CD14-positive monocyte (primary cell): Measurements from ENCODE around the gene KRTAP19-2. TPM values are rescaled to one million over a fixed set of nuclear protein-coding genes. Genes with fewer than 3 reads are reported as not detected.
"Not testable (repeated sequence)": the region's sequence is repeated elsewhere in the genome, so short reads cannot be mapped to it uniquely, and the experiment has no call there.

Experiments used
- DNase-seq, 3 donors: peaks; one replicate each; pipeline ENCODE4 v3.0.0-alpha.2; 2011 to 2022
- H2AFZ ChIP-seq: 2 replicates; pipeline ENCODE4 v1.6.0; 2012; ENCODE audit warnings: mild to moderate bottlenecking, low read depth, low read length, inconsistent platforms; ENCODE audit not compliant: insufficient read depth, poor library complexity, severe bottlenecking
- H3K27ac ChIP-seq, 2 donors: 1 replicate in 1 of 2; 2 replicates in 1 of 2; pipeline ENCODE4 v1.5.1; 2012 to 2013; ENCODE audit warnings: low read length in 2 of 2, control low read depth in 1 of 2, inconsistent platforms in 1 of 2, low read depth in 1 of 2, mild to moderate bottlenecking in 1 of 2
- H3K27me3 ChIP-seq, 2 donors: one replicate each; pipeline versions ENCODE4 v1.6.0 to v1.6.1; 2011 to 2013; ENCODE audit warnings: low read length in 2 of 2; ENCODE audit not compliant: control insufficient read depth in 2 of 2, insufficient read depth in 2 of 2
- H3K36me3 ChIP-seq, 2 donors: replicated peaks in 1 of 2; 1 replicate in 1 of 2; 2 replicates in 1 of 2; pipeline versions ENCODE4 v1.5.1 to v1.6.1; 2012 to 2013; ENCODE audit warnings: low read length in 2 of 2, control low read depth in 1 of 2, inconsistent platforms in 1 of 2, mild to moderate bottlenecking in 1 of 2; ENCODE audit not compliant: insufficient read depth in 2 of 2, control insufficient read depth in 1 of 2
- H3K4me1 ChIP-seq, 2 donors: 1 replicate in 1 of 2; 2 replicates in 1 of 2; pipeline versions ENCODE4 v1.5.1 to v1.6.1; 2012 to 2013; ENCODE audit warnings: low read length in 2 of 2, control low read depth in 1 of 2, inconsistent platforms in 1 of 2, mild to moderate bottlenecking in 1 of 2, moderate library complexity in 1 of 2; ENCODE audit not compliant: insufficient read depth in 2 of 2, control insufficient read depth in 1 of 2
- H3K4me2 ChIP-seq: replicated peaks from 2 replicates; pipeline ENCODE3; 2012; ENCODE audit warnings: low read length, moderate library complexity, mild to moderate bottlenecking; ENCODE audit not compliant: poor library complexity, severe bottlenecking; ENCODE audit errors: extremely low read depth
- H3K4me3 ChIP-seq, 3 experiments: fragments of 200-600 bp in 1 of 3; sonication (generic) in 1 of 3; replicated peaks in 1 of 3; 1 replicate in 2 of 3; 2 replicates in 1 of 3; pipeline ENCODE4 v1.5.1; 2011 to 2013; ENCODE audit warnings: low read length in 3 of 3, mild to moderate bottlenecking in 3 of 3, control low read depth in 2 of 3, low read depth in 2 of 3, inconsistent platforms in 1 of 3, moderate library complexity in 1 of 3
- H3K79me2 ChIP-seq: 2 replicates; pipeline ENCODE4 v1.6.0; 2012; ENCODE audit warnings: mild to moderate bottlenecking, control low read depth, inconsistent platforms, low read length, moderate library complexity; ENCODE audit not compliant: insufficient read depth
- H3K9ac ChIP-seq: 2 replicates; pipeline ENCODE4 v1.6.0; 2017; ENCODE audit warnings: low read length, mild to moderate bottlenecking; ENCODE audit not compliant: insufficient read depth, poor library complexity, severe bottlenecking
- H3K9me3 ChIP-seq, 2 donors: replicated peaks in 1 of 2; 1 replicate in 1 of 2; 2 replicates in 1 of 2; pipeline versions ENCODE4 v1.5.1 to v1.6.1; 2012 to 2013; ENCODE audit warnings: low read length in 2 of 2, control low read depth in 1 of 2; ENCODE audit not compliant: control insufficient read depth in 1 of 2, insufficient read depth in 1 of 2
- H4K20me1 ChIP-seq: 2 replicates; pipeline ENCODE4 v1.6.0; 2012; ENCODE audit warnings: mild to moderate bottlenecking, low read length, control low read depth, moderate library complexity; ENCODE audit not compliant: insufficient read depth
- H3K27ac Mint-ChIP-seq, 7 donors: one replicate each; pipeline ENCODE4 v1.8.0; 2020; ENCODE audit warnings: mild to moderate bottlenecking in 7 of 7, mixed read lengths in 7 of 7, moderate library complexity in 6 of 7, inconsistent platforms in 2 of 7
- H3K27me3 Mint-ChIP-seq, 3 donors: one replicate each; pipeline ENCODE4 v1.8.0; 2021 to 2022; ENCODE audit warnings: low read depth in 3 of 3, mild to moderate bottlenecking in 3 of 3, mixed read lengths in 3 of 3, moderate library complexity in 3 of 3, inconsistent platforms in 1 of 3
- H3K36me3 Mint-ChIP-seq, 2 donors: one replicate each; pipeline ENCODE4 v1.8.0; 2020; ENCODE audit warnings: mixed read lengths in 2 of 2, inconsistent platforms in 1 of 2, mild to moderate bottlenecking in 1 of 2
- H3K4me1 Mint-ChIP-seq: one replicate; pipeline ENCODE4 v1.8.0; 2020; ENCODE audit warnings: mild to moderate bottlenecking, mixed read lengths
- H3K4me3 Mint-ChIP-seq, 2 donors: one replicate each; pipeline ENCODE4 v1.8.0; 2020; ENCODE audit warnings: mild to moderate bottlenecking in 2 of 2, mixed read lengths in 2 of 2, moderate library complexity in 1 of 2
- H3K9me3 Mint-ChIP-seq, 7 donors: one replicate each; pipeline ENCODE4 v1.8.0; 2020 to 2022; ENCODE audit warnings: mixed read lengths in 7 of 7, mild to moderate bottlenecking in 6 of 7, moderate library complexity in 6 of 7, inconsistent platforms in 2 of 7
- WGBS: methylation state at CpG from one replicate; pipeline ENCODE4 v1.1.5; 2013; ENCODE audit warnings: missing lambda C conversion rate; ENCODE audit not compliant: insufficient coverage; 5-methylcytosine and 5-hydroxymethylcytosine counted together
- intact Hi-C, 2 donors: fragments of 100-400 bp; cut with micrococcal nuclease; formaldehyde crosslinking; loops; one replicate each; pipeline versions ENCODE4 v1.15.0 to v1.15.1; 2023
- polyA plus RNA-seq, 3 donors: library from polyadenylated mRNA; depleted of rRNA in 1 of 3; unstranded in 2 of 3; stranded (reverse) in 1 of 3; fragments of 300-500 nt in 2 of 3; fragments of >200 nt in 1 of 3; fragmentation: Illumina TruSeq in 2 of 3; gene quantifications; 1 replicate in 2 of 3; 2 replicates in 1 of 3; pipeline ENCODE4 v1.2.3, GENCODE V29; 2012 to 2021
- TF ChIP-seq, protein P1 (sequence below): fragments of 200-600 bp; IDR thresholded peaks from one replicate; pipeline ENCODE4 v1.8.0; 2022; ENCODE audit warnings: antibody characterized with exemption, mild to moderate bottlenecking

The KRTAP19-2 gene
- polyA plus RNA-seq, 3 donors, result not detected

DNA sequence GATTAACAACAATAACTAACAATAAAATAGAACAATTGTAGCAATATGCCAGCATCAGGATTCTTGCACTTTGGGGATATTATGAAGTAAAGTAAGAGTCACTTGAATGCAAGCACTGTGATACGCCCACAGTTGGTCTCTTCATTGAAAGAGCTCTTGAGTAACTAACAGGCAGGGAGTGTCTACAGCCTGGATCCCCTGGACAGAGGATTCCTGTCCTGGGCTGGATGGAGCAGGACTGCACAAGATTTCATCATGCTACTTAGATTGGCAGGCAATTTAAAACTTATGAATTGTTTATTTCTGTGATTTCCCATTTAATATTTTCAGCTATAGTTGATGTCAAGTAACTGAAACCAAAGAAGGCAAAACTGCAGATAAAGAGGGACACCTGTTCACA, 28.4 kb upstream of the KRTAP19-2 start:
- Mint-ChIP-seq H3K9me3 (peaks cover 0 to 12% (median 3%) of the 10 kb centered on the region in 7 donors), H3K27ac (no peak overlapping the region), H3K27me3 (peaks cover 0 to 3% (median 0%) of the 10 kb centered on the region in 3 donors), H3K4me1 (no peaks in the 10 kb centered on the region), H3K4me3 (no peak overlapping the region), H3K36me3 (no peaks in the 10 kb centered on the region)
- intact Hi-C loops, result no loop called here
- Histone ChIP-seq H3K4me2 (no peak overlapping the region), H3K27me3 (no peaks in the 10 kb centered on the region), H3K36me3 (no peaks in the 10 kb centered on the region), H3K9me3 (peaks cover 0 to 8% of the 10 kb centered on the region in 2 donors), H3K4me3 (no peak overlapping the region), H3K4me1 (no peaks in the 10 kb centered on the region), H4K20me1 (no peaks in the 10 kb centered on the region), H3K9ac (no peak overlapping the region), H2AFZ (no peak overlapping the region), H3K79me2 (no peaks in the 10 kb centered on the region), H3K27ac (no peak overlapping the region)
- TF ChIP-seq, protein P1, sequence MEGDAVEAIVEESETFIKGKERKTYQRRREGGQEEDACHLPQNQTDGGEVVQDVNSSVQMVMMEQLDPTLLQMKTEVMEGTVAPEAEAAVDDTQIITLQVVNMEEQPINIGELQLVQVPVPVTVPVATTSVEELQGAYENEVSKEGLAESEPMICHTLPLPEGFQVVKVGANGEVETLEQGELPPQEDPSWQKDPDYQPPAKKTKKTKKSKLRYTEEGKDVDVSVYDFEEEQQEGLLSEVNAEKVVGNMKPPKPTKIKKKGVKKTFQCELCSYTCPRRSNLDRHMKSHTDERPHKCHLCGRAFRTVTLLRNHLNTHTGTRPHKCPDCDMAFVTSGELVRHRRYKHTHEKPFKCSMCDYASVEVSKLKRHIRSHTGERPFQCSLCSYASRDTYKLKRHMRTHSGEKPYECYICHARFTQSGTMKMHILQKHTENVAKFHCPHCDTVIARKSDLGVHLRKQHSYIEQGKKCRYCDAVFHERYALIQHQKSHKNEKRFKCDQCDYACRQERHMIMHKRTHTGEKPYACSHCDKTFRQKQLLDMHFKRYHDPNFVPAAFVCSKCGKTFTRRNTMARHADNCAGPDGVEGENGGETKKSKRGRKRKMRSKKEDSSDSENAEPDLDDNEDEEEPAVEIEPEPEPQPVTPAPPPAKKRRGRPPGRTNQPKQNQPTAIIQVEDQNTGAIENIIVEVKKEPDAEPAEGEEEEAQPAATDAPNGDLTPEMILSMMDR, result no peak
- no peak for DNase-seq
- WGBS, result 70% methylated on average over 1 of the region's 1 CpG

DNA sequence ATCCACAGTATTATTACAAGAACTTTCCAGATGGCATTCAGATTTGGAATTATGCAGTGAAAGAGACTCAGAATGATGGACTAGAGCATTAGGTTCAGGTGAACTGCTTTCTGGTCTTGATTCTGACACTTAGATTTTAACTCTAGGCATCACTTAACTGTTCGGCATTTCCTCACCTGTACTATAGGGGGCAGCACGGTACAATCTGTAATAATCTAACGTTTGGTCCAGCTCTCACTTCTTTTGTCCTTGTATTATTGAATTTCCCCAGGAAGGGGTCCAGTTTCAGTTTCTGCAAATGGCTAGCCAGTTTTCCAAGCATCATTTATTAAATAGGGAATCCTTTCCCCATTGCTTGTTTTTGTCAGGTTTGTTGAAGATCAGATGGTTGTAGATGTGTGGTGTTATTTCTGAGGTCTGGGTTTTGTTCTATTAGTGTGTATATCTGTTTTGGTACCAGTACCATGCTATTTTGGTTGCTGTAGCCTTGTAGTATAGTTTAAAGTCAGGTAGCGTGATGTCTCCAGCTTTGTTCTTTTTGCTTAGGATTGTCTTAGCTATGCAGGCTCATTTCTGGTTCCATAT, 18.5 kb upstream of the KRTAP19-2 start:
- H3K79me2 ChIP-seq, H3K27ac Mint-ChIP-seq, H3K27ac ChIP-seq, intact Hi-C loops, DNase-seq, H3K4me3 ChIP-seq, H3K4me2 ChIP-seq, H3K4me3 Mint-ChIP-seq, H2AFZ ChIP-seq, H3K9ac ChIP-seq, H3K36me3 Mint-ChIP-seq, H3K27me3 Mint-ChIP-seq, H3K9me3 Mint-ChIP-seq, H3K9me3 ChIP-seq, H3K27me3 ChIP-seq, H4K20me1 ChIP-seq, H3K36me3 ChIP-seq, H3K4me1 Mint-ChIP-seq, H3K4me1 ChIP-seq: not testable (repeated sequence)
- 100% methylated on average over 1 of the region's 4 CpGs for WGBS
